B cell (primary cell): ENCODE measurements around the gene PSME2.

ENCODE experiments used
- EZH2 ChIP-seq: IDR thresholded peaks from 2 replicates; pipeline ENCODE4 v1.6.1; 2012; ENCODE audit warnings: borderline replicate concordance, low read depth, mild to moderate bottlenecking, moderate library complexity, low read length; ENCODE audit not compliant: insufficient read depth, poor library complexity, severe bottlenecking
- TF ChIP-seq, protein P1 (sequence below): fragments of 200-600 bp; IDR thresholded peaks from one replicate; pipeline ENCODE4 v1.8.0; 2022; ENCODE audit warnings: antibody characterized with exemption, mild to moderate bottlenecking

DNA sequence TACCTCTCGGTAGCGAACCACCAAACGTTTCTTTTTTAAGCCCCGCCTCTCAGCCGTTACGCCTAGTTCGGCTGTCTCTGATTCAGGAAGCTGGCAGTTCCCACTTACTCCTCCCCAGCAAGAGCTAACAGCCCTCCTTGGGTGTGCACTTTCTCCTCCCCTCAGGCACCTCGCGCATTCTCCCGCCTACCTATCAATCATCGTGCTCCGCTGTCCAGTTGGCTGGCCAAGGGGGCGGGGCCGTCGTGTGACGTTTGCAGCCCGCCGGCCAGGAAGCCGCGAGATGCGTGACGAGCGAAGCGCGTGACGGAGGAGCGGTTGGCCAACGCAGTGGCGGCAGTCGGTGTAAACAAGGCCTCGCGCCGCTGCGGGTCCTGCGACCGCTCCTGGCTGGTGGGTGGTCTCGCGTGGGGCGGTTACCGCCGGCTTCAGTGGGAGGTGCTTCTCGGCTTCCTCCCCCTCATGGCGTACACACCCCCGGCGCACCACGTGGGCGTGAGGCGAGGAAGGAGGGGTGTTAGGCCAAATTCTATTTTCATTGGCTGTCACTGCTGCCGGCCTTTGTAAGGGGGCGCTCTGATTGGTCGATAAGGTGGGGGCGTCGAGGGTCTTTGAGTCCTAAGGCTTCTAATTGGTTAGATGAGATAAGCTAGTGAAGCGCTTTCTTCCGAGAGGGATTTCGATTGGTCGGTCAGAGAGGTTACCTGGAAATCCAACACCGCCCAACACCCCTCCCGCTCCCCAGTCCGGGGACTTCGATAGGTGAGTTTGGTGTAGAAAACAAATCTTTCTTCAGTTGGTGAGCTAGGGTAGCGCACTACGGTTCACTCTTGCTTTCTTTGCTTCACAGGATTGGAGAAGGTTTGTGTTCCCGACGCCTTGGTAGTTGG, 31.6 kb downstream of the PSME2 start, which contains the start of the genes DCAF11 and NRL:
- TF ChIP-seq, protein P1, sequence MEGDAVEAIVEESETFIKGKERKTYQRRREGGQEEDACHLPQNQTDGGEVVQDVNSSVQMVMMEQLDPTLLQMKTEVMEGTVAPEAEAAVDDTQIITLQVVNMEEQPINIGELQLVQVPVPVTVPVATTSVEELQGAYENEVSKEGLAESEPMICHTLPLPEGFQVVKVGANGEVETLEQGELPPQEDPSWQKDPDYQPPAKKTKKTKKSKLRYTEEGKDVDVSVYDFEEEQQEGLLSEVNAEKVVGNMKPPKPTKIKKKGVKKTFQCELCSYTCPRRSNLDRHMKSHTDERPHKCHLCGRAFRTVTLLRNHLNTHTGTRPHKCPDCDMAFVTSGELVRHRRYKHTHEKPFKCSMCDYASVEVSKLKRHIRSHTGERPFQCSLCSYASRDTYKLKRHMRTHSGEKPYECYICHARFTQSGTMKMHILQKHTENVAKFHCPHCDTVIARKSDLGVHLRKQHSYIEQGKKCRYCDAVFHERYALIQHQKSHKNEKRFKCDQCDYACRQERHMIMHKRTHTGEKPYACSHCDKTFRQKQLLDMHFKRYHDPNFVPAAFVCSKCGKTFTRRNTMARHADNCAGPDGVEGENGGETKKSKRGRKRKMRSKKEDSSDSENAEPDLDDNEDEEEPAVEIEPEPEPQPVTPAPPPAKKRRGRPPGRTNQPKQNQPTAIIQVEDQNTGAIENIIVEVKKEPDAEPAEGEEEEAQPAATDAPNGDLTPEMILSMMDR = no peak
- no peak for TF ChIP-seq EZH2
